CD4-positive, alpha-beta T cell treated with Interleukin-17A for 4 hours (primary cell): ENCODE data around the gene DGKQ.
"Not testable (repeated sequence)": the region's sequence is repeated elsewhere in the genome, so short reads cannot be mapped to it uniquely, and the experiment has no call there.

ENCODE experiments used
- DNase-seq: peaks from one replicate; pipeline ENCODE4 v3.0.0-alpha.2; 2020; ENCODE audit warnings: mixed read lengths

The DGKQ gene

DNA sequence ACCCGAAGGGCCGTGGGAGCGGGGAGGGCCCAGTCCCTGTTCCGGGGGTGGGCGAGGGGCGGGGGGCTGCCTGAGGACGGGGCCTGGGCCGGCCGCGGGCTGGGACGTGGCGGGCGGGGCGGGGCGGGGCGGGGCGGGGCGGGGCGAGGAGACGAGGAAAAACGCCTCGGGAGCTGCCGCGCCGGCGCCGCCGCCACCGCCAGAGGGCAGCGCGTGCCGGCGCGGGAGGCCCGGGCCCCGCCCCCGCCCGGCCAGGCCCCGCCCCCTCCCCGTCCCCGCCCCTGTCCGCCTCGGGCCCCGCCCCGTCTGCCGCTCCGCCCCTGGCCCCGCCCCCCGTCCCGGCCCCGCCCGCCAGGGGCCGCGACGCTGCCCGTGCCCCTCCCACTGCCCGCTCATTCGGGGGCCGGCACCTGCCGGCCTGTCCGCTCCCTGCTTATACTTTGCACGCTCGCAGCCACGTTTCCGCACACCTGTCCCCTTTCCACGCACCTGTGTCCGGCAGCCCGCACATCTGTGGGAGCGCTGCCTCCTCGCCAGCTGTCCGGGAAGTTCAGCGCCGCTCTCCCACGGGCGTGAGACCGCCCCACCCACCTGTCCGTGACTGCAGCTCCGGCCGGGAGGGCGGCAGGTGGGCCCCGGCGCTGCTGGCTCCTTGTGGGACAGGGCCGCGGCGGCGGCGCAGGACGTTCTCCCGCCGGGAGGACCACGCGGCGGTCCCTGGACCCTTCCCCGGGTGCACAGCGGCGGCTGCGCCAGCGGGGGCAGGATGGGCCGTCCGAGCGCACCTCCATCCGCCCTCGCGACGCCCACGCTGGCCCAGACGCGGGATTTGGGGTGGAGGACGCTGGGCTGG, 36.4 kb upstream of the DGKQ start:
- DNase-seq = peak; percentile 81

DNA sequence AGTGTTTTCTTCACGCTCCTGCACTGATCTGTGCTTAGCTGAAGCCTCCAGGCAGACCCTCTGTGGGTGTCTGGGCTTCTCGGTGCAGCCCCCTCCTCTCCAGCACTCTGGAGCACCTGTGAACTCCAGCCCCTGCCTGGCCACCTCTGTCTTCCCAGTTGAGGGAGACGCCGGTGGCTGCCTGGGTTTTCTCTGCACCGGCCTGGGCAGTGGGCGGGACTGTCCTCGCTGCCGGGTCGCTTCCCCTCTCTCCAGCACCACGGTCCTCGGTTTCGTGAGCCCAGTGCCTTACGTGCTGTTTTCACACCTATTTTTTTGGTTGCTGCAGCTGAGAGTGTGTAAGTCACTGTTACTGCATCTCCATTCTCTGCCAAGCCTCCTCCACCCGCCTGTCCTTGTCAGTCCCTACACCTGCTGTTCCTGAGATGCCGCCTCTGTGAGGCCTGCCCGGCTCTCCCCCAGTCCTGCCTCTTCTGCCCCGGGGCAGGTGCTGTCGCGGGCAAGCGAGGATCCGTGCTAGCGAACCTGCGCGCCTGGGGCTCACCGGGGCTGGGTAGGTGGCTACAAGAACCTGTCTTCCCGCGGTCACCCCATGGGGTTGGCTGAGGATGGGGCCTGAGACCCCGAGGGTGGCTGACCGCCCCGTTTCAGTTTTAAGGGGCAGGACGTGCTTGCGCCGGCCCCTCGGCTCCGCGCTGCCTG, 35.6 kb upstream of the DGKQ start:
- DNase-seq = peak; percentile 55

DNA sequence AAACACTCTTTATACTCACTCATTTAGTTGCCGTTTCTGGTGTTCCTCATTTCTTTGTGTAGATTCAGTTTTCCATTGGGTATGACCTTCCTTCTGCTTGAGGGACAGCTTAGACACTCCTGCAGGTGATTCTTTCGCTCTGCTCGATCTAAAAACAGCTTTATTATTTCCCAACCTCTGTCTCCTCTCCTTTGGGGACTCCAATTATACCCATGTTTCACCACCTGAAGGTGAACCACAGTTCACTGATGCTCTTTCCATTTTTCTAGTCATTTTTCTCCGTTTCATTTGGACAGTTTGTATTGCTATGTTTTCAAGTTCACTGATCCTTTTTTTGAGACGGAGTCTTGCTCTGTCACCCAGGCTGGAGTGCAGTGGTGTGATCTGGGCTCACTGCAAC, 33.5 kb upstream of the DGKQ start:
- no peak for DNase-seq

DNA sequence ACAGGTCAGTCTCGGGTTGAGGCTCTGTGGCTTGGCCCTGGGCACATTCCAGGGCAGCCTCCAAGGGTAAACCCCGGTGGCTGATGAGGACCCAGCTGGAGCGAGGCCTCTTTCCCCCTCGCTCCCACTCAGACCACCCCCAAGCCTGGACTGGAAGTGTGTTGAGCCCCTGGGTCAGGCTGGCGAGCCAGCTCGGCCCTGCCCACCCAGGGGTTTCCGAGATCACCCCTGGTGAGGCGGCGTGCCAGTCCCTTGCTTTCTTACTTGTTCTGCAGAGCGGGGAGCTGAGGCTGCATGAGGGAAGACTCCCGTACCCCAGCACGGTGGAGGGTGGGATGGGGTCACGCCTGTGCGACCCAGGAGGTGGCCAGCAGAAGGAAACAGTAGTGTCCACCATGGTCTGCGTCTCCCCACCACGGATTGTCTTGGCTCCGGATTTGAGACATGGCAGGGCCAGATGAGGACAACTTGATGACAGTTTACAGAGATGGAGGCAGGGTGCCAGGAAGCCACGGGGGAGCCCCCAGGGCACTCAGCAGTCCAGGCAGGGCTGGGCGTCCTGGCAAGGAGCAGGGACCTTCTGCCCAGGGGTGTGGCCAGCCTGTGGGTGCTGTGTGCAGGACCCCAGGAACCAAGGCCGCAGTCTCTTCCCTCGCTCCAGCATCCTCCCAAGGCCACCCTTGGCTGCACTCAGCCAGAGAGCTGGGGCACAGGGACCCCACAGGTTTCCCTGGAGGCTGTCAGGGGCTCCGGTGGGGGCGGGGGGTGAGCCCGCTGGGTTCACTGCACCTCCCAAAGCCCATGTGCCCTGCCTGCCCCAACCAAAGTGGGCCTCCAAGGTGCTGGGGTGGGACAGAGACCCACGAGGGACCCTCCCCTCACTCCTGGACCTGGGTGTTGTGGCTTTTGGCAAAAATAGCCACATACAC, 31.5 kb upstream of the DGKQ start:
- DNase-seq = no peak

DNA sequence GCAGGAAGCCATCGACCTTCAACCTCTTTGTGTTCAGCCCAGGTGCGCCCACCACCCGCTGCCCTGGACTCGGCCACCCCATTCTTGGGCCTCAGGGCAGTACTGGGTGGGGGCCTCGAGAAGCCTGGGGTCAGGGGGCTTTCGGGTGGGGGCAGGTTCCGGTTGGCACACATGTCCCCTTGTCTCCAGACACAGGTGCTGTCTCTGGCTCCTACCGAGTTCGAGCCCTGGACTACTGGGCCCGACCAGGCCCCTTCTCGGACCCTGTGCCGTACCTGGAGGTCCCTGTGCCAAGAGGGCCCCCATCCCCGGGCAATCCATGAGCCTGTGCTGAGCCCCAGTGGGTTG, 30.7 kb upstream of the DGKQ start:
- DNase-seq = no peak

DNA sequence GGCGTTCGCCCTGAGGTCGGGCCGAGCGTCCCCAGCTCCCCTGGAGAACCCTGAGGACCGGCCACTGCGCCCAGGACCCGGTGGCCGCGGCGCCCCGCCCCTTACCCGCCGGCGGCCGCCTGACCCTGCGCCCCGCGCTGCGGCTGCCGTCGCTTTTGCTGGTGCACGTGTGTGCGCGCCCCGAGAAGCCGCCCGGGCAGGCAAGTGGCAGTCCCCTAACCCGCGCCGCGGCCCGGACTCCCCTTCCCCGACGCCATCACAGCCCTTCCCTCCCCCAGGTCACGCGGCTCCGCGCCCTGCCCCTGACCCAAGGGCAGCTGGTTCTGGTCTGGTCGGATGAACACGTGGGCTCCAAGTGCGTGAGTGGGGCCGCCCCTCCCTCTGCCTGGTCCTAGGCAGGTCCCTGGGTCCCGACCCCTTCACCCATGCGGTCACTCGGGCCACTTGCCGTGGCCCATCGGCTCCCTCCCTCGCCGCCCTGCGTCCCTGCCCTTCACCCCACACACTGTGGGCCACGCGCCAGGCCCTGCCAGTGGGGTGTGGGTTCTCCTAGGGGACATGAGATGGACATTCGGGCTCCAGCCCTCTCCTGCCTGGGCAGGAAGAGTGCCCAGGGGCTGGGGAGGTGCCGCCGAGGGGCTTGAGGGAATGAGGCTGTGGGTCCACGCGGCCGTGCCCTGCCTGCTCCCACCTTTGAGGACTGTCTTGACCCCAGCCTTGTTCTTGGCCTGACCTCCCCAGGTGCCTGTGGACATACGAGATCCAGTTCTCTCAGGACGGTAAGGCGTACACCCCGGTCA, 30.1 kb upstream of the DGKQ start:
- no peak for DNase-seq

DNA sequence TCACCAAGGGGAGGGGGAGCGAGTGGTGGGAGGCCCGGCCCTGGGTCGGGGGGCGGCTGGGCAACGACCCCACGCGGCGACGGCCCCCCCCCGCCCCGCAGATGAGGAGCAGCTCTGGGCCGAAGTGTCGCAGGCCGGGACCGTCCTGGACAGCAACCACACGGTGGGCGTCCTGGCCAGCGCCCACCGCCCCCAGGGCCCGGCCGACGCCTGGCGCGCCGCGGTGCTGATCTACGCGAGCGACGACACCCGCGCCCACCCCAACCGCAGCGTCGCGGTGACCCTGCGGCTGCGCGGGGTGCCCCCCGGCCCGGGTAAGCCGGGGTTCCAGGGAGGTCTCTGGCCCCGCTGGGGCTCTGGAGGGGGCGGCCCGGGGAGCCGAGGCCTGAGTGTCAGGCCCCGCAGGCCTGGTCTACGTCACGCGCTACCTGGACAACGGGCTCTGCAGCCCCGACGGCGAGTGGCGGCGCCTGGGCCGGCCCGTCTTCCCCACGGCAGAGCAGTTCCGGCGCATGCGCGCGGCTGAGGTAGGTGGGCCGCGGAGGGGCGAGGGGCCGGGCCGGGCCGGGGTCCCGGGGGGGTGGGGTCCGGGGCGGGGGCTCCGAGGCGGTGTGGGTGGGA, 29.4 kb upstream of the DGKQ start:
- DNase-seq = no peak

DNA sequence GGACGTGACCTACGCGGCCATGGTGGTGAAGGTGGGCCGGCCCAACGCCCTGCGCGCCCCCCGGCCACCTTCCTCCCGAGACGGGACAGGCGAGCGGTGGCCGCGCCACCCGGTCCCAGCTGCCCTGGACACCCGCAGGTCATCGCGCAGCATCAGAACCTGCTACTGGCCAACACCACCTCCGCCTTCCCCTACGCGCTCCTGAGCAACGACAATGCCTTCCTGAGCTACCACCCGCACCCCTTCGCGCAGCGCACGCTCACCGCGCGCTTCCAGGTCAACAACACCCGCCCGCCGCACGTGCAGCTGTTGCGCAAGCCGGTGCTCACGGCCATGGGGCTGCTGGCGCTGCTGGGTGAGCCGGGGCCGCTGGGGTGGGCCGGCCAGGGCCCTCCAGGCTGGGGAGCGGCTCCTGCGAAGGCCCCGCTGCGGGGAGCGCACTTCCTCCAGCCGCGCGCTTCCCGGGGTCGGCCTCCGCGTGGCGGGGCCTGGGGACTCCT, 28.8 kb upstream of the DGKQ start:
- DNase-seq = no peak

DNA sequence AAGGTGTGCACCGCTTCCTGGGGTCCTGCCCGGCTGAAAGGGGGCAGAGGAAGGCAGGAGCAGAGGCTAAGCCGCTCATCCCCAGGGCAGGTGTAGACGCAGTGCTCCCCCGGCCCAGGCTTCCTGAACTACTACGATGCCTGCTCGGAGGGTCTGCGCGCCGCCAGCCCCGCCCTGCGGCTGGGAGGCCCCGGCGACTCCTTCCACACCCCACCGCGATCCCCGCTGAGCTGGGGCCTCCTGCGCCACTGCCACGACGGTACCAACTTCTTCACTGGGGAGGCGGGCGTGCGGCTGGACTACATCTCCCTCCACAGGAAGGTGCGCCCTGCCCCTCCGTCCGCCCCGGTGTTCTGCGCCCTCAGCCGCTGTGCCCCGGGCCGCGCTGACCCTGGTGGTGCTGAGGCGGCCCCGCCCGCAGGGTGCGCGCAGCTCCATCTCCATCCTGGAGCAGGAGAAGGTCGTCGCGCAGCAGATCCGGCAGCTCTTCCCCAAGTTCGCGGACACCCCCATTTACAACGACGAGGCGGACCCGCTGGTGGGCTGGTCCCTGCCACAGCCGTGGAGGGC, 28.3 kb upstream of the DGKQ start:
- no peak for DNase-seq

DNA sequence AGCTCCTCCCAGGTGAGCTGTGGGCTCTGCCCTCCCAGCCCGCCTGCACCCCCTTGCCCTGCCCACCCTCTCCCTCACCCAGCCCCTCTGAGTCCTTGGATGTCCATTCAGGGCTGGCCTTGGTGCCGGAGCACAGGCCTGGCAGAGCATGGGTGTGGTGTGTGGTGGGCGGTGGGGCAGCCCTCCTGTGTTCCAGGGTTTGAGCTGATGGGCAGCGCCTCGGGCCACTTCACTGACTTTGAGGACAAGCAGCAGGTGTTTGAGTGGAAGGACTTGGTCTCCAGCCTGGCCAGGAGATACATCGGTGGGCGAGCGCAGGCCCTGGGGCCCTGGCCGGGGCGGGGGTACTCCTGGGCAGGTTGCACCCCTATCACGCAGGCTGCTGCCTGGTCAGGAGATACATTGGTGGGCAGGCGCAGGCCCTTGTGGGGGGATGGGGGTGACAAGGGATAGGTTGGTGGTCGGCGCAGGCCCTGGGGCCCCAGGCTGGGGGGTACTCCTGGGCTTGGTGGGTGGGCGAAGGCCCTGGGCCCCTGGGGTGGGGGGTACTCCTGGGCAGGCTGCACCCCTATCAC, 27.4 kb upstream of the DGKQ start:
- no peak for DNase-seq

DNA sequence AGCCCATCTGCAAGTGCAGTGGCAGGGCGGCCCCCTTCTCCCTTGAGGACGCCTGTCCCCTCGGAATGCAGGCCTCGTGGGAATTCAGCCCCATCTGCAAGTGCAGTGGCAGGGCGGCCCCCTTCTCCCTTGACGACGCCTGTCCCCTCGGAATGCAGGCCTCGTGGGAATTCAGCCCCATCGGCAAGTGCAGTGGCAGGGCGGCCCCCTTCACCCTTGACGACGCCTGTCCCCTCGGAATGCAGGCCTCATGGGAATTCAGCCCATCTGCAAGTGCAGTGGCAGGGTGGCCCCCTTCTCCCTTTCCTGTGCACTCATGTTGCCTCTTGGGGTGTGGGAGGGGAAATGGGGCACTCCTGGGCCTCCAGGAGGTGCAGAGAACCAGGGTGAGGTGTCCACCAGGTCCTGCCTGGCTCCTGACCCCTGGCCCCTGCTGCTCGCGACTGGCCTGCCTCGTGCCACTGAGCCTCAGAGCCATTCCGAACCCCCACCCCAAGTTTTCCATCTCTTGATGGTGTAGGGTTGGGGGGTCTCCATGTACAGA, 26.6 kb upstream of the DGKQ start:
- no peak for DNase-seq

DNA sequence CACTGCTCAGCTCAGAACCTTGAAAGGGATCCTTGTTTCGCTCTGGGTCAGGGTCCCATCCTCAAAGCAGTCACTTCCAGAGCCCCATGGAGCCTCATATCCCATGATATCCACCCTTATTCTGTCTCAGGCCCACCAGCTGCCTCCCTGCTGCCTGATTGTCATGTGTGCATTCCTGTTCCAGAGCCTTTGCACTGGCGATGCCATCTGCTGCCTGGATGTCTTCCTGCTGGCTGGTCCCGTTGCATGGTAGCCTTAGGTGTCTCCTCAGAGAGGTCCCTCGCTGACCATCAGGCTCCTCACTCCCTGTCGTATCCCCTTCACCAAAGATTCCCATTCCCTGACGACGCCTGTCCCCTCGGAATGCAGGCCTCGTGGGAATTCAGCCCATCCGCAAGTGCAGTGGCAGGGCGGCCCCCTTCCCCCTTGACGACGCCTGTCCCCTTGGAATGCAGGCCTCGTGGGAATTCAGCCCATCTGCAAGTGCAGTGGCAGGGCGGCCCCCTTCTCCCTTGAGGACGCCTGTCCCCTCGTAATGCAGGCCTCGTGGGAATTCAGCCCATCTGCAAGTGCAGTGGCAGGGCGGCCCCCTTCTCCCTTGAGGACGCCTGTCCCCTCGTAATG, 26.0 kb upstream of the DGKQ start:
- not testable (repeated sequence) for DNase-seq

DNA sequence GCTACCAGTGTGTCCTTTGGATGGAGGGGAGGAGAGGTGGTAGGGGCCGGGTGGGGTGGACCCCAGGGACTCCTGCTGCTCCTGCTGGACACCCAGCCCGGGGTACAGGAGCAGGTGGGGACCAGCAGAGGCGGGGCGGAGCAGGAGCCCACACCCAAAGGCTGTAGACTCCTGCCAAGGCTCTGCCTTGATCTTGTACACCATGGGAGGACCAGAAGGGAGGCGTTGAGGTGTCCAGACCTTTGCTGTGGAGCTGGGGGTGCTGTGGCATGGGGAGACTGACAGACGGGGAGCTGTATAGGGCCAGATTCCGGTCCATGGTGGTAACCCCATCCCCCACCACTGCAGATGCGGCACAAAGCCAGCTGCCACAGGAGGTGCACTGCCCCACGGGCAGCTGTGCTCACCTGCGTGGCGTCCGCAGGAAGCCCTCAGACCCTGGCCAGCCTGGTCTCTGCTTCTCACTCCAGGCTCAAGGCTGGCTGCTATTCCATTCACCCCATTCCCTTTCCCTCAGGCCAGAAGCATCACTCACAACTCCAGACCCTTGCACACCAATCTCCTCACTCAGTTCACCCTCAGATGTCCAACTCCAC, 24.8 kb upstream of the DGKQ start:
- no peak for DNase-seq

DNA sequence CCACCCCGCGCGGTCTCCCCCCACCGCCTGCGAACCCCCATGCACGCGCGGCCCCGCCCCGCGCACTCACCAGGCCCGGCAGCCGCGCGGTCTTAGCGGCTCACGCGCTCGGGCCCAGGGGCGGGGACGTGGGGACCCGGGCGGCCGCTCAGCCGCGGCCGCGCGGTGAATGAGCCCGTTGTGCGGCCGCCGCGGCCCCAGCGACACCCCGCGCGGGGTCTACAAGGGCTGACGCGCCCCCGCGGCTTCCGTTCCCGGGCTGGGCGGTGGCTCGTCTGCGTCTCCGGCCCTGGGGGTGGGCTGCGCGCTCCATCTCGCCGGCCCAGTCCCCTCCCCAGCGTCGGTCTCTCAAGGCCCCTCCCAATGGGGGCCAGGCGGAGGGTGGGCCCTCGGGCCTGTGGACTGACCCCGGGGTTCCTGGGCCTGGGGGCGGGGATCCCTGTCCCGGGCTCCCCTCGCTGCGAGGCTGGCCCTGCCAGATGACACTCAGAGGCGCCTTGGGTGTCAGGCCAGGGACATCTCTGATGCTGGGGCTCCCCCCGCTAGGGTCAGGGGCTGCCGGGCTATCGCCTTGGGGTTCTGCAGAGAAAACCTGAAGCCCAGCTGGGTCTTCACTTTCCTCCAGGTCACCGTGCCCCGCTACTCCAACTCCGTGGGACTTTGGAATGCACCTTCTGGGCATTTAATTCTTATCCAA, 24.2 kb upstream of the DGKQ start:
- DNase-seq = no peak

DNA sequence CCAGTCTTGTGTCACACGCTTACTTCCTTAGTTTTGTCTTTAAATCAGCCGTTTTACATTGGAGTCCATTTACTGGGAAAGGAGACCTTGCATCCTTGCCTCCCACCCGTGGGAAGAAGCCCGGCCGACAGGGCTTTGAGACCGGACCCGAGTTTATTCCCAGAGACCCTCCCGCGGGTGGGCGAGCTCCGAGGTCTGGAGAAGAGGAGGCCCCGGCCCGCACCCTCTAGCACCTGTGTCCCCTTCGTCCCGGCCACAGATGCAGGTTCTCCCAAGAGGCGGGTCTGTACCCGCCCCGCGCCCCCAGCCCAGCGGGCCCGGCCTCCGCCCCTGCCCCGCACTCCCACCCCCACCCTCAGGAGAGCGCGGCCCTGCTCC, 23.6 kb upstream of the DGKQ start:
- DNase-seq = no peak

DNA sequence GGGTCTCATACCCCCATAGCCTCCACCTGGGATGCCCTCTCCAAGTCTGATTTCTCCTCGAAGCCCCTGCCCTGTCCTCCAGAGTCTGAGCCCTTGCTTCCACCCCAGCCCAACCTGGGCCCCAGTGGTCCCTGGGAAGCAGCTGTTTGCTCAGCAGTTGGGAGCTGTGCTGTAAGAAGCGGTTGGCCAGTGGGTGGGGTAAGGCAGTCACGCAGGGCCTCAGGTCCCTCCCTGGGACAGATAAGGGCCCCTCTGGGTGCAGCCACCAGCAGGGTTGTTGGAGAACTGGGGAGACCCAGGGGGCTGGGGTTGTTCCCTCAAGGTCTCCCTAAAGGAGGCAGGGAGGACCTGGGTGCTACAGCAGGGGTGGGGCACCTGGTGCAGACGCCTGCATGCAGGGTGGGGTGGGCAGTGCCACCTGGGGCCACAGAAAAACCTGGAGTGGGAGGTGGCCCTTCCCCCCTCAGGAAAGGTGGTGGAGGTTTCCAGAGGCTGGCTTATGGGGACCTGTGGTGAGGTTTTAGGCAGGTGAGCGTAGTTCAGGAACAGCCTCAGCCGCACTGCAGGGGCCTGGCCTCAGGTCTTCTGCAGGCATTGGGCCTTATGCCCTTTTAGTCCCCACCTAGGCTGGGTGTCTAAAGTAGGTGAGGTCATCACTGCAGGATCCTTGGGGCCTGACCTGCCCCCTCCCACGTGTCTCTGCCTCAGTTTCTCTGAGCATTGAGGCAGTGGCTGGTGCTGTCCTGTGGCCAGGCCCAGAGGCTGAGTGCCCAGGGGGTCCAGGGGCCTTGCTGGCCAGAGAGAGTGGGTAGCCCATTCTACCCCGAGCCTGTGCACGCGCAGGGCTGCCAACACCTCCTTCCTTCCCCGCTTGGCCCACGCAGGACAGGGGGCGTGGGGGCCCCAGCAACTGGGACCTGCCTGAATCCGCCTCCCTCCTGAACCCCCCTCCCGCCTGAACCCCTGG, 22.9 kb upstream of the DGKQ start:
- no peak for DNase-seq

DNA sequence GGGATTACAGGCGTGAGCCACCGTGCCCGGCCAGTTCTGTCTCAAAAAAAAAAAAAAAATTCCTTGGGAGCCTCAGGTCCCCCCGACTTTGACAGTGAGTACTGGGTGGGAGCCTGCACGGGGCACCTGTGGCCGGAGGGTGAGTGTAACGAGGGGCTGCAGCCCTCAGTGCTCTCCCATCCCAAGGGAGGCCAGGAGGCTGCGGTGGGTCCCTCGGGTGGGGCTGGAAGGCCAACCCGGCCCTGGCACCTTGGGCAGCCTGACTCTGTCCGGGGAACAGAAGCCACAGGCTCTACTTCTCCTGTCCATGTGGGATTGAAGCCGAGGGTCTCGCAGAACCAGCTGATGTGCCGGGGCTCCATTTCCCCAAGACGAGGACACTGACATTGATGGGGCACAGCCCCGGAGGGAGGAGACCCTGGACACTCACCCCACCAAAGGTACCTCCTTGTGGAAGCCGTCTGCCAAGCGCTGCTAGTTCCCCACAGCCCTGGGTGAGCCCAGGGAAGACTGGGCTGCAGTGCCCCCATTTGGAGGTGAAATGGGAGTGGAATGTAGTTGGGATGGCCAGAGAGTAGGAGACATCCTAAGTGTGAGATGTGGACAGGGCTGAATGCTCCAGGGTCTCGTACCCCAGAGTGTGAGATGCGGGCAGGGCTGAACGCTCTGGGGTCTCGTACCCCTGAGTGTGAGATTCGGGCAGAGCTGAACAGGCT, 22.1 kb upstream of the DGKQ start:
- no peak for DNase-seq
